ENCODE results near the gene CHAF1A. TPM values are rescaled to one million over a fixed set of nuclear protein-coding genes. Genes with fewer than 3 reads are reported as not detected.

CHAF1A gene
- total and polyA plus RNA-seq, 2 of the 8 experiments (the other 6 are each of a cell fraction or from before 2014, with no cell fraction given) = 122 to 147 TPM

GRCh38 chr19:4390567-4391305, 11.7 kb upstream of the CHAF1A start (continued):
- TF ChIP-seq POLR2A (IDR thresholded peaks at IDR 0.05; ENCODE audit: control extremely low read depth in 1 of 2, low read depth in 2 of 2, low read length in 2 of 2) (no peak), SP4 (IDR thresholded peaks at IDR 0.05; ENCODE audit: low read length) (no peak), SP2 (IDR thresholded peaks at IDR 0.05; ENCODE audit: low read length) (no peak), GTF2F1 (IDR thresholded peaks at IDR 0.05; ENCODE audit: borderline replicate concordance, low read depth, low read length) (no peak), CEBPB (IDR thresholded peaks at IDR 0.05; ENCODE audit: low read depth, low read length) (no peak), CHD1 (IDR thresholded peaks at IDR 0.05; ENCODE audit: low read depth, low read length) (no peak), SIRT6 (IDR thresholded peaks at IDR 0.05; ENCODE audit: low read length) (no peak), SIN3A (conservative IDR thresholded peaks at IDR 0.05 in 1 of 2, IDR thresholded peaks at IDR 0.05 in 1 of 2; ENCODE audit: low read depth in 1 of 2, low read length in 2 of 2) (peak; percentile 54 to 58; a peak in 1 of 4 replicates), CHD2 (IDR thresholded peaks at IDR 0.05; ENCODE audit: low read length) (no peak), CTCF (IDR thresholded peaks at IDR 0.05; ENCODE audit: control extremely low read depth in 1 of 3, insufficient read depth in 1 of 3, low read depth in 1 of 3, low read length in 3 of 3) (no peak), TBP (IDR thresholded peaks at IDR 0.05; ENCODE audit: low read depth, low read length) (no peak), CBX5 (IDR thresholded peaks at IDR 0.05; ENCODE audit: low read depth, low read length) (no peak), POU5F1 (IDR thresholded peaks at IDR 0.05; ENCODE audit: low read depth, low read length) (no peak), KDM4A (IDR thresholded peaks at IDR 0.05; ENCODE audit: low read depth, low read length, severe bottlenecking) (no peak), TCF12 (IDR thresholded peaks at IDR 0.05; ENCODE audit: low read depth, low read length) (no peak), CREB1 (IDR thresholded peaks at IDR 0.05) (no peak), YY1 (IDR thresholded peaks at IDR 0.05; ENCODE audit: low read depth, low read length) (peak; percentile 71), ATF2 (IDR thresholded peaks at IDR 0.05; ENCODE audit: low read length) (no peak)
